Inferior parietal cortex (tissue), 1 donor: Measurements from ENCODE around the gene OTUD5.

ENCODE experiments used
- DNase-seq: peaks from one replicate; pipeline ENCODE4 v3.0.0-alpha.2; 2016; ENCODE audit errors: extremely low spot score

OTUD5 gene

DNA sequence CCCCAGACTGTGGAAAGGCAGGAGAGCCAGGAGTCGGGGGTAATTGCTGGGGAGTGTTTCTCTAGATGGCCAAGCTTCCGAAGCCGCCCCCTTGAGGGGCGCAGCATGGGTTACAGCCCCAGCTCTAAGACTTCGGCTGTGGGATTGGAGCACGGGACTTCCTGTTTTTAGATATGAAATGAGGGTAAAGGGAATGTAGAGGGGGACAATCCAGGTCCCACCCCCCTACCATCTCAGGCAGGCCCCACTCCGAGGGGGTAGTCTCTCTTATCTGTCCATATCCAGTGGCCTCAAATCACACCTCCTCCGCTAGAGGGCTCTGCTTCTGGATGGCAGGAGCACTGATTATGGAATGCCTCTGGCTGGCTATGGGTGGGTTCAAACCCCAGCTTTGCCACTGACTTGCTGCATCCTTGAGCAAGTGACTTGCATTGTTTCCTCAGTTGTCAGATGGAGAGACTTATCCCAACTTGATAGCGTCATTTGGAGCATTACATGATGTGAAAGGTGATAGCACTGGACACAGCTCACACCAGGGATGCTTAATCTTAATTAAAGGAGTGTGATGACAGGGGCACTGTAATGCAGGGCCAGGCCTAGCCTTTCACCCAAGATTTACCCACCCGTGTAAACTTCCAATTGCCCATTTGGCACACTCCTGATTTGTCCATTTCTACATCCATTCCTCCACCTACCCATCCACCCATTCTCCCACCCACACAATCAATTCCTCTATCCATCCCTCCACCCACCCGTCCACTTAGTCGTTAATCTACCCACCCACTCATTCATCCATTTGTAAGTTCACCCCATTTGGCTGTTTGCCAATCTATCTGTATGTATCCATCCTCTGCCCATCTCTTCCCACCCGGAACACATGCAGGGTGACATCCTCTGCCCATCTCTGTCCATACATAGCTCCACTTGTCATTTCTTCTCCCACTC lies 15.1 kb upstream of the OTUD5 start:
- DNase-seq, result peak; percentile 25

- DNase-seq, result no peak
Measured at GRCh38 chrX:48971249-48972219, 14.1 kb upstream of the OTUD5 start, which contains the start of gene KCND1. Gene KCND1, minus strand, starts transcription at chrX:48971844. Its CDS starts 1,573 bp downstream, at chrX:48970271.

GRCh38 chrX:48969471-48969870 lies 12.1 kb upstream of the OTUD5 start:
- DNase-seq, result no peak

- DNase-seq, result no peak
Measured at GRCh38 chrX:48968377-48968776, 11.0 kb upstream of the OTUD5 start.

- DNase-seq, result no peak
Measured at GRCh38 chrX:48966796-48967579, 9.6 kb upstream of the OTUD5 start.

DNA sequence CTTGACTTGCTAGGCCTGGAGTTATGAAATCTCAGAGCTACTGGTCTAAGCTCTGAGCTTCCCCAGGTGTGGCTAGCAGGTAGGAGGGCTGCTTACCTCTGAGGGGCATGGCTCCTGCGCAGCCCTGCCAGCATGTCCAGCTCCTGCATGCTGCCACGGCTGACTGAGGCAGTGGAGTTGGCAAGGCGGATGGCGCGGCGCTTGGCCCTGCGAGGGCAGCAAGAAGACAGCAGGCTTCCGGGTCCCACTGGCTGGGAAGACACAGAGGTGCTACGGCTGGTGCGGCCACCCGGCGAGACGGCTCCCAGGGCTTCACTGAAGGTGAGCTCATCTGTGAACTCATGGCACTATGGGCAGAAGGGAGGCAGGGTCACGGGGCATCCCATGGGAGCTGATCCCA lies 8.6 kb upstream of the OTUD5 start:
- no peak for DNase-seq

GRCh38 chrX:48961585-48962091 lies 4.2 kb upstream of the OTUD5 start:
- no peak for DNase-seq

DNA sequence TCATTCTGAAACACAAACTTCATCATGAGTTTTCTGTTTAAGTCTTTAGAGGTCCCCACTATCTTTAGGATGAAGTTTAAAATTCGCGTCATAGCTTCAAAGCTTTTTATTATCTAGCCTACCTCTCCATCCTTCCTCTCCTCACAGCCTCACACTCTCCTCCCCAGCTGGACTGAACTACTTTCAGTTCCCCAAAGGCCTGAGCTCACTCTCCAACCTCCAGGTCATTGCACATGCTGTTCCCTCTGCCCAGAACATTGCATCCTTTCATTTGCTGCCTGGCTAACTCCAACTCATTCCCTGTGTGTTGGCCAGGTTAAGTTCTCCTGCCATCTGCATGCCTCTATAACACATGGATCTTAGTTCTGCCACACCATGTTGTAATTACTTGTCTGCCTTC lies 2.9 kb upstream of the OTUD5 start:
- DNase-seq, result no peak

GRCh38 chrX:48958635-48959094 lies 1.3 kb upstream of the OTUD5 start:
- DNase-seq, result no peak

- peak; percentile 93 for DNase-seq
Measured at GRCh38 chrX:48957827-48958634, 624 bp upstream of the OTUD5 start.

DNA sequence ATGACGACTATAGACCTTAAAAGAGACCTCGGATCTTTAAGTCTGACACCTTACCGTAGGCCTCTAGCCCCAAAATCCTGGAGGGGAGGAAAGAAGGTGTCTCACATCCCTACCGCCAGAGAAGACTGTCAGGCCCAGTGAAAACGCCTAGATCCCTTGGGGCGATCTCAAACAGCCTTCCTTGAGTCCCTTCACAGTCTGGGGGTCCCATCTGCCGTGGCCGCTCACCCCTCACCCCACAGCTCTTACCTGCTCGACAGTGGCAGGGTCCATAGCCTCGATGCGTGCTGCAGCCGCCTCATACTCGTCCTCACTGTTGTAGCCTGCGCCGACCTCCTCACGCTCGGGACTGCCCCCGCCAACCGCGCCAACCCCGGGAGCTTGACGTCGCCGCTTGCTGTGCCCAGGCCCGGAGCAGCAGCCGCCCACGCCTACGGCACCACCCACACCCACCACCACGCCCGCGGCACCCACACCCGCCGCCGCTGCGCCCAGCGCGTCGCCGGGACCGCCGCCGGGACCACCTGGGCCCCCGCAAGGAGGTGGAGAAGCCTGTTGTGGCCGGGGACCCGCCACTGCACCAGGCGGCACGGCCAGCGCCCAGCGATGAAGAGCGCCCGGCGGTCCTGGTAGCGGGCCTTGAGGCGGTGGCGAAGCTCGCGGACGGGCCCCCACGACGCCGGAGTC lies 536 bp downstream of the OTUD5 start:
- DNase-seq, result no peak

- no peak for DNase-seq
Measured at GRCh38 chrX:48948589-48948988, 8.8 kb downstream of the OTUD5 start.

- peak; percentile 9 for DNase-seq
Measured at GRCh38 chrX:48945517-48946348, 11.7 kb downstream of the OTUD5 start.

DNA sequence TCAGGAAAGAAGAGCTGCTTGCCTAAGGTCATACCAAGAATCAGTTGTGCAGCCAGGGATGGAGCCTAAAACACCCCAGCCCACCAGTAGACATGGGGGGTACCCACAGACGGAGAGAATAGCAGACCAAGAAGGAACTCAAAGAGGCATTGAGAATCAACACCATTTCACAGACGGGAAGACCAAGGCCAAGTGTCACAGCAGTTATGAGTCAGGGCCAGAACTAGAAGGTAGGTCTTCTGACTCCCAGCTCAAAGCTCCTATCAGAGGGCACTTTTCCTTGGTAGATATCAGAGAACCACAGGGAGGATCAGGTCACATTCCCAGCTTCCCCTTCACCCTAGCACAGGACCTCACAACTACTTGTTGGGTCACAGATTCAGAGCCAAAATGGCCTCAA lies 14.5 kb downstream of the OTUD5 start:
- no peak for DNase-seq

- DNase-seq, result no peak
Measured at GRCh38 chrX:48940404-48940955, 16.9 kb downstream of the OTUD5 start.

DNA sequence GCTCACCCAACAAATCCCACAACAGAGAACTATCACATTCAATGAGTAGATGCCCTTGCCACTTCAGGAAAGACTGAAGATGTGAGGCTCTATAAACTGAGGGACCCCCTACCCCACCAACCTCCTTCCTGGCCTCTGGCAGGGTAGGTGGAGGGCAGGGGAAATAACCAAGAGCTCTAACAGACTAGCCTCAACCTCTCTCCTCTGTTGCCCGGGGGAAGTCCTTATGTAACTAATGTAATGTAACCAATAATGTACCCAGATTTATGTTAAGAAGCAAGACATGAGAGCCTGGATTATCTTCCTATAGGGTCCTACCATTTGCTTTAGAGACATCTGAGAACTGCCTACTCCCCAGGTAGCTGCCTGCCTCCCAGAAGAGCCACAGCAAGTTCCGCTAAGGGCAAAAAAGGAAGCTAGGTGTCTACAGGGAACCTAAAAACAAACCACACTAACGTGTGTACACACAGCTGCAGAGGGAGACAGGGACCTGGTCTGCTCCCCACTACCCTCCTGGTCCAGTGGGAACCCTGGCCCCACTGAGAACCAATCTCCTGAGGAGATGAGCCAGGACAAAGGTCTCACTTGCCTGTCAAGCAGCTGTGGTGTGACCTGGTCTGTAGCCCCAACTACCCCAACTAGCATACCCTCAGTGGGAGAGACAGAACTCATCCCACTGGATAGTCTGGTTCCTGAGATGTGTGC lies 17.7 kb downstream of the OTUD5 start:
- DNase-seq, result no peak

DNA sequence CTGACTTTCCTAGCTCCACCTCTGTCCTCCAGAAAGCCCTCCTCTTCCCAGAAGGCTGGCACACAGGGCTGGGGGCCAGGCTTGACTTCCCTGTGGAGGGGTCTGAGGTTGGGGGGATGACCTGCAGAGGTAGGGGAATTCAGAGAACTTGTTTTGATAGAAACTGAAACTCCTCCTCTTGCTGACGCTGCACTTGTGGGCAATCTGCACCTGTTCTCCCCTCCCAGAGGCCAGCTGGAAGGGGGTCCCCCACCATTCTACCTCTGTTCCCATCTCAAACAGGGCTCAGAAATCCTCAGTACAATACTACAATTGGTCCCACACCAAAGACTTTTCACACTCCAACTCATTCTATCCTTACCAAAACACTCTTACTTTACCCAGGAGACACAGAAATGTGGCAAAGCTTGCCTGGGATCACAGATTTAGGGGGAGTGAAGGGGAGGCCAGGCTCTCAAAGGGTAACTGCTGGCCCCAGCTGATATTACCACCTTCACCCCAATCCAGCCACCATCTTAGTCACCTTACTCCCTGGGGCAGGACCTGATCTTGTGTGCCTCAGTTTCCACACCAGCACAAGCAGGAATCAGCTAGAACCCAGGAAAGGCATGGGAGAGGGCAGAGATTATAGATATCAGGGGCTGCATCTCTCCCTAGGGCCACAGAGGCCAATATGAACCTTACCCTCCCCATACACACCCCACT lies 18.5 kb downstream of the OTUD5 start:
- no peak for DNase-seq
